ENCODE data around the gene SLC2A10.

DNA sequence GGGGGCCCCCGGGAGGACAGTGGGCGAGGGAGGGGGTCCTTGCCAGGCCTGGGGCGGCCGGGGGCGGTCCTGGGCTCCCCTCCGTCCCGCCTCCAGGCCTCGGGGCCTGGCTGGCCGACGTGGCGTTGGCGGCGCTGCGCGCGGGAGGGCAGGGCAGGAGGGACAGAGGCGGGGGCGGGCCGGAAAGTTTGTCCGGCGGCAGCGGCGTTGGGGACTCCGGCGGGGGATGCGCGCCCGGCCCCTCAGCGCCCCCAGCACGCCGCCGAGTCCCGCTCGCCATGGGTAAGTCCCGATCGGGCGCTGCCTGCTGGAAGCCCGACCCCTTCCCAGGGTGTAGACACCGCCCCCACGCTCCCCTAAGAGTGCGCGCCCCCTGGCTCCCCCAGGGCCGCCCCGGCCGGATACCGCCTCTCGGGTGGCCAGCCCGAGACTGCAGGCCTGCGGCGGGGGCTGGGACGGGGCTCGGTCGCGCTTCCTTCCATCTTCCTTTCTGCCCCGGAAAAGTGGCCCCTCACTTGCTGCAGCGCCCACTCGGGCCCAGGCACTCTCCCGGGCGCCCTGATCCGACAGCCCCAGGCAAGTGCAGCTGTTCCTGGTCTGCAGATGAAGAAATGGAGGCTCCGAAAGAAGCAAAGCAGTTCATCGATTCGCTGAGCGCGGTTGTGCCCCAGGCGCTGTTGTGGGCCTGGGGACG lies at the start of gene SLC2A10:
- TF ChIP-seq CTCF (IDR thresholded peaks at IDR 0.05) (no peak), POLR2AphosphoS5 (IDR thresholded peaks at IDR 0.05) (no peak)
